Caco-2 (cell line): ENCODE results near the gene BCR. TPM values are rescaled to one million over a fixed set of nuclear protein-coding genes. Genes with fewer than 3 reads are reported as not detected.

Experiments
- BruUV-seq: library from RNA; stranded (reverse); fragments of 400-500 nt; replicated peaks from 2 replicates; lab custom pipeline; 2021; lab: Mats Ljungman, UMichigan
- CTCF ChIA-PET: fragments of 300-600 bp; sonication (Branson Sonifier 250); formaldehyde crosslinking; loops from one replicate; lab custom pipeline; 2022; ENCODE audit warnings: antibody characterized with exemption; lab: Charles Lee
- POLR2A ChIA-PET: fragments of 300-600 bp; sonication (Branson Sonifier 250); formaldehyde crosslinking; loops from one replicate; lab custom pipeline; 2022; ENCODE audit warnings: antibody characterized with exemption; lab: Charles Lee
- DNase-seq, 2 experiments: peaks; one replicate each; pipeline versions ENCODE4 v3.0.0 to v3.0.0-alpha.2; 2020 to 2022
- H3K27me3 ChIP-seq: replicated peaks from 2 replicates; pipeline ENCODE4 v1.6.0; 2011; ENCODE audit warnings: low read length; ENCODE audit not compliant: control insufficient read depth, insufficient read depth
- H3K36me3 ChIP-seq: 2 replicates; pipeline ENCODE4 v1.5.1; 2011; ENCODE audit warnings: low read length; ENCODE audit not compliant: control insufficient read depth, insufficient read depth
- H3K4me1 ChIP-seq: fragments of 250-450 bp; sonication (Bioruptor Pico); 2 replicates; pipeline ENCODE4 v1.5.1; 2020; ENCODE audit warnings: mild to moderate bottlenecking
- H3K4me3 ChIP-seq: 2 replicates; pipeline ENCODE4 v1.5.1; 2011; ENCODE audit warnings: low read depth, mild to moderate bottlenecking, control low read depth, low read length
- H3K9me3 ChIP-seq: fragments of 250-450 bp; sonication (Bioruptor Pico); 2 replicates; pipeline ENCODE4 v1.5.1; 2020; ENCODE audit warnings: mild to moderate bottlenecking, moderate library complexity
- H3K27ac Mint-ChIP-seq: one replicate; pipeline ENCODE4 v1.8.0; 2022; ENCODE audit warnings: mixed read lengths; ENCODE audit not compliant: unreplicated experiment
- H3K27me3 Mint-ChIP-seq: one replicate; pipeline ENCODE4 v1.8.0; 2022; ENCODE audit warnings: mixed read lengths; ENCODE audit not compliant: insufficient read depth, unreplicated experiment
- H3K36me3 Mint-ChIP-seq: one replicate; pipeline ENCODE4 v1.8.0; 2022; ENCODE audit warnings: mild to moderate bottlenecking, mixed read lengths; ENCODE audit not compliant: insufficient read depth, unreplicated experiment
- H3K4me1 Mint-ChIP-seq: one replicate; pipeline ENCODE4 v1.8.0; 2022; ENCODE audit warnings: low read depth, mixed read lengths; ENCODE audit not compliant: unreplicated experiment
- H3K4me3 Mint-ChIP-seq: one replicate; pipeline ENCODE4 v1.8.0; 2022; ENCODE audit warnings: mild to moderate bottlenecking, moderate library complexity, mixed read lengths; ENCODE audit not compliant: unreplicated experiment
- H3K9me3 Mint-ChIP-seq: one replicate; pipeline ENCODE4 v1.8.0; 2022; ENCODE audit warnings: mixed read lengths; ENCODE audit not compliant: unreplicated experiment
- CTCF ChIP-seq, 2 experiments: fragments of 200-600 bp in 1 of 2; IDR thresholded peaks; 1 replicate in 1 of 2; 2 replicates in 1 of 2; pipeline versions ENCODE4 v1.5.1 to v1.8.0; 2011 to 2022; ENCODE audit warnings: antibody characterized with exemption in 1 of 2, control low read depth in 1 of 2, inconsistent platforms in 1 of 2, low read depth in 1 of 2, low read length in 1 of 2, mild to moderate bottlenecking in 1 of 2, moderate library complexity in 1 of 2; ENCODE audit not compliant: insufficient read depth in 1 of 2, severe bottlenecking in 1 of 2, unreplicated experiment in 1 of 2
- intact Hi-C: fragments of 100-400 bp; cut with micrococcal nuclease; formaldehyde crosslinking; loops from one replicate; pipeline ENCODE4 v1.10.0; 2022; ENCODE audit not compliant: unreplicated experiment
- total RNA-seq: library from RNA; stranded (reverse); gene quantifications from 2 replicates; pipeline ENCODE4 v1.2.3, GENCODE V29; 2022

The BCR gene
- total RNA-seq, 1 experiment from 2014 or later, result 87.4 TPM

GRCh38 chr22:23227380-23227779, 47.1 kb downstream of the BCR start:
- H3K27me3 Mint-ChIP-seq, result no peaks in the 10 kb centered on the region
- no peaks in the 10 kb centered on the region; the same call in 1 of the 2 replicates for H3K9me3 ChIP-seq
- H3K4me1 ChIP-seq, result peaks cover 10% of the 10 kb centered on the region; the same call in 1 of the 2 replicates
- H3K4me3 ChIP-seq, result no peak overlapping the region
- DNase-seq, result no peak
- H3K36me3 Mint-ChIP-seq, result peaks cover 13% of the 10 kb centered on the region
- no peak overlapping the region for H3K4me3 Mint-ChIP-seq
- ChIA-PET POLR2A (no interaction called here), CTCF (interaction anchor here (0.7 kb wide), 1 partner anchor 47 kb away, joined by 3 read pairs; the partner anchor contains the start of gene BCR)
- peaks cover 12% of the 10 kb centered on the region for H3K9me3 Mint-ChIP-seq
- H3K36me3 ChIP-seq, result peaks cover 2% of the 10 kb centered on the region
- no TSS peak for BruUV-seq
- H3K27ac Mint-ChIP-seq, result no peak overlapping the region
- no peak for TF ChIP-seq CTCF (IDR thresholded peaks at IDR 0.05; ENCODE audit: insufficient read depth in 1 of 2, low read depth in 1 of 2, low read length in 1 of 2, severe bottlenecking in 1 of 2, unreplicated experiment in 1 of 2)
- peaks cover 12% of the 10 kb centered on the region for H3K4me1 Mint-ChIP-seq
- no peaks in the 10 kb centered on the region for H3K27me3 ChIP-seq
- intact Hi-C loops, result no loop called here

- DNase-seq, result no peak
- Histone ChIP-seq H3K4me3 (no peak overlapping the region), H3K9me3 (no peaks in the 10 kb centered on the region; the same call in 1 of the 2 replicates), H3K4me1 (peaks cover 10% of the 10 kb centered on the region; the same call in 1 of the 2 replicates), H3K36me3 (peaks cover 2% of the 10 kb centered on the region), H3K27me3 (no peaks in the 10 kb centered on the region)
- peaks cover 9% of the 10 kb centered on the region for H3K4me1 Mint-ChIP-seq
- peaks cover 13% of the 10 kb centered on the region for H3K36me3 Mint-ChIP-seq
- ChIA-PET CTCF (no interaction called here), POLR2A (no interaction called here)
- H3K27ac Mint-ChIP-seq, result no peak overlapping the region
- intact Hi-C loops, result no loop called here
- H3K9me3 Mint-ChIP-seq, result peaks cover 12% of the 10 kb centered on the region
- no peak overlapping the region for H3K4me3 Mint-ChIP-seq
- no peaks in the 10 kb centered on the region for H3K27me3 Mint-ChIP-seq
- no peak for TF ChIP-seq CTCF (IDR thresholded peaks at IDR 0.05; ENCODE audit: insufficient read depth in 1 of 2, low read depth in 1 of 2, low read length in 1 of 2, severe bottlenecking in 1 of 2, unreplicated experiment in 1 of 2)
- BruUV-seq, result no TSS peak
Observed at GRCh38 chr22:23228503-23228902, 48.2 kb downstream of the BCR start.

GRCh38 chr22:23229646-23230045, 49.3 kb downstream of the BCR start:
- Mint-ChIP-seq H3K36me3 (peaks cover 21% of the 10 kb centered on the region), H3K27ac (no peak overlapping the region), H3K4me3 (no peak overlapping the region)

More at GRCh38 chr22:23229646-23230045, 49.3 kb downstream of the BCR start:
- no peaks in the 10 kb centered on the region for H3K27me3 ChIP-seq
- H3K36me3 ChIP-seq, result peaks cover 2% of the 10 kb centered on the region
- intact Hi-C loops, result no loop called here
- TF ChIP-seq CTCF (IDR thresholded peaks at IDR 0.05; ENCODE audit: insufficient read depth in 1 of 2, low read depth in 1 of 2, low read length in 1 of 2, severe bottlenecking in 1 of 2, unreplicated experiment in 1 of 2), result no peak
- H3K4me1 ChIP-seq, result no peaks in the 10 kb centered on the region
- no peaks in the 10 kb centered on the region; the same call in 1 of the 2 replicates for H3K9me3 ChIP-seq
- H3K27me3 Mint-ChIP-seq, result no peaks in the 10 kb centered on the region
- POLR2A ChIA-PET, result no interaction called here
- no TSS peak for BruUV-seq
- H3K4me1 Mint-ChIP-seq, result peaks cover 7% of the 10 kb centered on the region
- no peak for DNase-seq
- CTCF ChIA-PET, result interaction anchor here (0.7 kb wide), 1 partner anchor 66 kb away, joined by 3 read pairs; no protein-coding TSS in a partner anchor
- H3K9me3 Mint-ChIP-seq, result peaks cover 12% of the 10 kb centered on the region
- H3K4me3 ChIP-seq, result no peak overlapping the region
